Left colon (tissue), 2 donors: ENCODE data around the gene HLA-C. TPM values are rescaled to one million over a fixed set of nuclear protein-coding genes. Genes with fewer than 3 reads are reported as not detected.
"Not testable (repeated sequence)": the region's sequence is repeated elsewhere in the genome, so short reads cannot be mapped to it uniquely, and the experiment has no call there.

Source experiments
- ATAC-seq: fragments of 200-7000 bp; cut with Tn5 transposase; one replicate; pipeline ENCODE4 v1.9.1; 2020; ENCODE audit warnings: mild to moderate bottlenecking, moderate library complexity
- DNase-seq, 2 donors: peaks; one replicate each; pipeline ENCODE4 v3.0.0-alpha.2; 2020
- intact Hi-C, 2 donors: fragments of 100-400 bp; cut with DNase I in 1 of 2; cut with micrococcal nuclease in 1 of 2; formaldehyde crosslinking; loops; one replicate each; pipeline versions ENCODE4 v1.11.2 to v1.14.0; 2022; cut with DNase I, micrococcal nuclease
- total RNA-seq, 2 donors: library from RNA; stranded (reverse); fragmentation: NEBNext Ultra II Directional; extraction: Animal tissue kit (Norgen Biotek cat#: 25700); gene quantifications; one replicate each; pipeline ENCODE4 v1.2.1, GENCODE V29; 2021
- donor health status: DM: no; HTN: no; CAD: no.
- donor health status: DM: yes; HTN: yes; CAD: no.

HLA-C gene
- total RNA-seq, 2 donors from 2014 or later = 1,163 to 1,296 TPM

GRCh38 chr6:31272836-31273626 lies 1.1 kb upstream of the HLA-C start:
- intact Hi-C loops = loop anchor here in 1 of 2 donors (10.0 kb wide), 1 partner anchor 82 kb away; the partner anchor contains the start of gene HLA-B
- DNase-seq = no peak
- ATAC-seq = no peak

- intact Hi-C loops = loop anchor here in 1 of 2 donors (10.0 kb wide), 1 partner anchor 82 kb away; the partner anchor contains the start of gene HLA-B
- peak; percentile 36 for ATAC-seq
- DNase-seq = no peak
These were observed 544 bp upstream of the HLA-C start for GRCh38 chr6:31272436-31272835.

- ATAC-seq = peak; percentile 69
- peak; percentile 84 to 89 for DNase-seq
- intact Hi-C loops = loop anchor here in 1 of 2 donors (10.0 kb wide), 1 partner anchor 84 kb away; the partner anchor contains the start of gene HLA-B
These were observed 878 bp downstream of the HLA-C start for GRCh38 chr6:31270788-31271640.

DNA sequence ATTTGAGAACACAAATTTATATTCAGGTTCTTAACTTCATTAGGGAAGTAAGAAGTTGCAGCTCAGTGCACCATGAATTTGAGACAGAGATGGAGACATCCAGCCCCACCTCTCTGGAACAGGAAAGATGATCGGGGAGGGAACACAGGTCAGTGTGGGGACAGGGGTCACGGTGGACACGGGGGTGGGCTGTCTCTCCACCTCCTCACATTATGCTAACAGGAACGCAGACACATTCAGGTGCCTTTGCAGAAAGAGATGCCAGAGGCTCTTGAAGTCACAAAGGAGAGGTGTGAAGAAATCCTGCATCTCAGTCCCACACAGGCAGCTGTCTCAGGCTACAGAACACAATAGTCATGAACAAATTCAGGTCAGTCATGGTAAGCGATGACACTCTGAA lies 3.1 kb downstream of the HLA-C start:
- intact Hi-C loops = no loop called here
- DNase-seq (no peak), ATAC-seq (no peak)

GRCh38 chr6:31268369-31268765 lies 3.5 kb downstream of the HLA-C start:
- ATAC-seq = no peak
- intact Hi-C loops = no loop called here

GRCh38 chr6:31267651-31268368 lies 4.1 kb downstream of the HLA-C start:
- peak in 1 of 2 donors; percentile 57 for DNase-seq
- peak; percentile 10 for ATAC-seq
- intact Hi-C loops = no loop called here

More at GRCh38 chr6:31268369-31268765, 3.5 kb downstream of the HLA-C start:
- DNase-seq = no peak

- no peak for ATAC-seq
- intact Hi-C loops = no loop called here
- DNase-seq = no peak
These were observed 5.1 kb downstream of the HLA-C start for GRCh38 chr6:31266567-31267360.

GRCh38 chr6:31265926-31266325 lies 6.0 kb downstream of the HLA-C start:
- no peak for DNase-seq
- no peak for ATAC-seq
- intact Hi-C loops = no loop called here

DNA sequence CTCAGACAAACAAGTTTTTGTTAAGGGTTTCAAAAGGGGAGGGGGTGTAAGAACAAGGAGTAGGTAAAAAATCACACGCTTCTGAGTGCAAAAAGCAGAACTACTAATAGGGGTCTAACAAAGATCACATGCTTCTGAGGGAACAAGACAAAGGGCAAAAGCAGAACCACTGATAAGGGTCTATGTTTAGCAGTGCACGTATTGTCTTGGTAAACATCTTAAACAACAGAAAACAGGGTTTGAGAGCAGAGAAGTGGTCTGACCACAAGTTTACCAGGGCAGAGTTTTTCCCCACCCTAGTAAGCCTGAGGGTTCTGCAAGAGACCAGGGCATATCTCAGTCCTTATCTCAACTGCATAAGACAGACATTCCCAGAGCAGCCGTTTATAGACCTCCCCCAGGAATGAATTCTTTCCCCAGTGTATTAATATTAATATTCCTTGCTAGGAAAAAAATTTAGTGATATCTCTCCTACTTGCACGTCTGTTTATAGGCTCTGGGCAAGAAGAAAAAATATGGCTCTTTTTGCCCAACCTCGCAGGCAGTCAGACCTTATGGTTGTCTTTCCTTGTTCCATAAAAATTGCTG lies 8.5 kb downstream of the HLA-C start:
- intact Hi-C loops, ATAC-seq, DNase-seq: not testable (repeated sequence)

GRCh38 chr6:31259995-31260394 lies 11.9 kb downstream of the HLA-C start:
- ATAC-seq, intact Hi-C loops, DNase-seq: not testable (repeated sequence)

DNA sequence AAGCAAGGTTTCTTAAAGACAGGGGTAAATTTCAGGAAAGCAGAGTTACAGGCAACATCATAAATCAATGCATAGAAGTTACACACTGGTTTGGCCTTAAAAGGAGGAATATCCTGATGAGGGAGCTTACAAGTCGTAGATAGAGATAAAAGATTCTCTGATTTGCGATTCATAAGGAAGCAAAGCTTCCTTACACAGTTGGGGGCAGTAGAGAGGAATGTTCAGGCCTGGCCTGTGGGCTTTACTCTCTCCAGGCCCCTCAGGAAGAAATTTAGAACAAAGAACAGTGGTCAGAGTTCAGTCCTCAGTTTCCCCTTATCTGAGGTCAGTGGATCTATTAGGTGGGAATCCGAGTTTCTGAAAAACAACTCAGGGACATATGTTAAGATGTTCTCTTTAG lies 19.3 kb downstream of the HLA-C start:
- no peak for ATAC-seq
- intact Hi-C loops = no loop called here
- DNase-seq = no peak

DNA sequence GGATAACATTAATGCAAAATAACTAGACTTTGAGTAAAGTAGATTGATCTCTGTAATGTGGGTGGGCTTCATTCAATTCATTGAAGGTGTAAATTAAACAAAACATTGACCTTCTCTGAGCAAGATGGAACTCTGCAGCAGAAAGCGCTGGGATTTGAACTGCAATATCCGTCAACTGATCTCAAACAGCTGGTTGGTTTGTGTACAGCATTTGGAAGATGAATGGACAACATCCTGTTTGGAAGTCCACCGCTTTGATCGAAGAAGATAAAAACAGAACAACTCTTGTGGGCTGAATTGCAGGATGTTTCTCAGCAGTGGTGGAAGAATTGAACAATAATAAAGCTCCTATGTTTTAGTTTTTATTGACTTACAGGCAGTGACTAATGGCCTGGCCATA lies 20.6 kb downstream of the HLA-C start:
- intact Hi-C loops = no loop called here
- ATAC-seq (no peak), DNase-seq (no peak)

DNA sequence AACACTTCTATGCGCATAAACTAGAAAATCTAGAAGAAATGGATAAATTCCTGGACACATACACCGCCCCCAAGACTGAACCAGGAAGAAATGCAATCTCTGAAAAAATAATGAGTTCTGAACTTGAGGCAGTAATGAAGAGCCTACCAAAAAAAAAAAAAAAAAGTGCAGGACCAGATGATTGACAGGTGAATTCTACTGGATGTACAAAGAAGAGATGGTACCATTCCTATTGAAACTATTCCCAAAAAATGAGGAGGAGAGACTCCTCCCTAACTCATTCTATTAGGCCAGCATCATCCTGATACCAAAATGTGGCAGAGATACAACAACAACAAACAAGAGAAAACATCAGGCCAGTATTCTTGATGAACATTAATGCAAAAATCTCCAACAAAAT lies 22.7 kb downstream of the HLA-C start:
- DNase-seq = no peak
- intact Hi-C loops = no loop called here
- no peak for ATAC-seq

GRCh38 chr6:31247813-31248212 lies 24.1 kb downstream of the HLA-C start:
- DNase-seq (no peak), ATAC-seq (no peak)
- intact Hi-C loops = no loop called here

GRCh38 chr6:31246051-31246521 lies 25.8 kb downstream of the HLA-C start:
- intact Hi-C loops = no loop called here
- peak; percentile 99 for ATAC-seq
- DNase-seq = no peak

- DNase-seq = no peak
- no peak for ATAC-seq
These were observed 28.4 kb downstream of the HLA-C start for GRCh38 chr6:31243508-31243907.

DNA sequence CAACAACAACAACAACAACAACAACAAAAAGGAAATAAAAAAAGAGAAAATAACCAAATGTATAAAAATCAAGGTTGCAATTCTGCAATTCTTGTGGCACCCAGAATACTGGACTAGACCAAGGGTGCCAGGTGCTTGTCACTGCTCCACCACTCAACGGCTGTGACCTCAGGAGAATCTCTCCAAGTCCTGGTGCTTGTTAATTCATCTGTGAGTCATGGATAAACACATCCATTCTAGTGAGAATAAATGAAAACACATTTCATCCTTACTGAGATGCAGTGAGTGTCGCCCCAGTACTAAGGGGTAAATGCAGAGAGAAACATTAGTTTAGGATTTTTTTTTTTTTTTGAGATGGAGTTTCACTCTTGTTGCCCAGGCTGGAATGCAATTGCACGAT lies 32.0 kb downstream of the HLA-C start:
- ATAC-seq (no peak), DNase-seq (no peak)
- intact Hi-C loops = no loop called here

More at GRCh38 chr6:31243508-31243907, 28.4 kb downstream of the HLA-C start:
- intact Hi-C loops = no loop called here

DNA sequence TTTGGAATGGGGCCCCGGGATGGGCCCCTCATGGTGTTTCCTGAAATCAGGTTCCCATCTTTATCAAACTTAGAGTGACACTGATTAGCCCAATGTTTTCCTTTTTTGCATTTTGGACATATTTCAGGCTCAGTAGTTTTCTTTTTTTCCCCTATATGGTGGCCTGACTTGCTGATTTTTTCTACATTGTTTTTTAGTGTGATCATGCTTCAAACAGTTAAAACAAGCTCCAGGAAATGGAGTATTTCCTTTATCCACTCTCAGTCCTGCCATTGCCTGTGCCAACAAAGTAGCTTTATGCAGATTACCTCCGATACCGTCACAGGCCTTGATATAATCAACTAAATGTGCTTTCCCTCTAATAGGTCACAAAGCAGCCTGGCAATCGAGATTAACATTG lies 37.8 kb downstream of the HLA-C start:
- DNase-seq, intact Hi-C loops, ATAC-seq: not testable (repeated sequence)
